Activated CD4-positive, alpha-beta T cell treated with anti-CD3 and anti-CD28 coated beads, Interleukin-2, amount 50 U/mL, for 48 hours (primary cell): ENCODE results near the gene GABPB1.

Experiments used
- DNase-seq, 2 experiments: peaks; one replicate each; pipeline ENCODE4 v3.0.0-alpha.2; 2020

Gene GABPB1

DNA sequence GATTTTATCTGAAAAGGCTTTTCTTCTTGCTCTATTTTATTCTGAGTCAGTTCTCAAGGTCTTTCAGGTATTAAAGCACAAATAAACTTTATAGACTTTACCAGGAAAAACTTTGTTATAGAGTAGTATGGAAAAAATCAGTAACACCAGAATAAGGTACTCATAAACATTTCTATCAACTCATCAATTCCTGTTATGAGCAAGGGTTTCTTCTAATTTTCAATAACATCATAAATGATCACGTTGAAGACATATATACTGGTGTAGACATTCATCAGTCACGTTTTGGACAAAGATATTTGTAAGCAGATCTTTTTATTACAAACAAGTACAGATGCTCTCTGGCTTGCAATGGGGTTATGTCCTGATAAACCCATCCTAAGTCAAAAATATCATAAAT lies 79.9 kb downstream of the GABPB1 start:
- no peak for DNase-seq

DNA sequence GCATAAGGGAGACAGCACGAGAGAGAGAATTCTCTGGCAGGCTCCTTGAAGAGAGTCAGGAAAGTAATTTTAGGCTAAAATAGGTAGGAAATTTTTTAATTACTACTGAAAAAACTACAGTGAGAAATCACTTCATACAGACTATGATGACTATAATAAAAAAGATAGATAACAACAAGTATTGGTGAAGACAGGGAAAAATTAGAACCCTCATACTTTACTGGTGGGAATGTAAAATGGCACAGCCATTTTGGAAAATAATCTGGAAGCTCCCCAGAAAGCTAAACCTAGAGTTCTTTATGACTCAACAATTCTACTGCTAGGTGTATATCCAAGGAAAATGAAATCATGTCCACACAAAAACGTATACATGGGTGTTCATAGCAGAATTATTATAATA lies 87.4 kb downstream of the GABPB1 start:
- no peak for DNase-seq

DNA sequence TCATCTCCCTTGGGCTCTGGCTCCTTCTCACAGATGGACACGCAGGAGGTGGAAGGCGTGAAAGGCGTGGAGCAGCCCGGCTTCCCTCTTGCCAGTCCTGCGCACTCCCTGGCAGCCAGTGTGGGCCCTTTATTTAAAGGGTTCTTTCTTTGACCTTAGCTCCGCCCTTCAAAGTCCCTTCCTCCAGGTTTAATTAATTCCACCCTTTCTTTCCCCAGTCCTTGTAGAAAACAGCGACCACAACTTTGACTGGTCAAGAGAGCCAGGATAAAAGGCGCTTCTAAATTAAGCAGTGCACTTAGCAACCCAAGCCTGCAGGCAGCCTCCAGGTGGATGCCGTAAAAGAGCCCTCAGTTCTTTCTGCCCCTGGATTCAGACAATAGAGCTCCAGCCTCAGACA lies 89.4 kb downstream of the GABPB1 start, which contains the start of gene HDC:
Gene HDC, minus strand, starts transcription at position 107 of the 400 bp plus-strand sequence. Its CDS starts 103 bp downstream, at position 4.
- no peak for DNase-seq

DNA sequence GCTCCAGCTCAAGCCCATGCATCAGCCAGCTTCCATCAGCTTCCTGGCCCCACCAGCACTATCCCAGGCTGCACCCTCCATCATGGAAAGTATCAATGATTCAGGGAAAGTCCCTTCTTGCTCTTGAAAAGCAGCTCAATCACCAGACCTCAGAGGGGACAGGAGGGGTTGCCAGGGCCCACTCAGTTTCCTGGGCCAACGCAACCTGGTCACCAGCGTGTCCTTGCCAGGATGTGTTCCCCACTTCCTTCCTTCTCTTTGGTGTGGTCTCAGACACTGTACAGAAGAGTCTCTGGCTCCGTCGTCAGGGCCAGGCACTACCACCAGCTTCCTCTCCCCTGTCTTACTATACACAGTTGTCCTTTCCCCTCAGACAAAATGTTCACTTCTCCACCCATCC lies 92.5 kb downstream of the GABPB1 start:
- peak; percentile 48 to 67 for DNase-seq

DNA sequence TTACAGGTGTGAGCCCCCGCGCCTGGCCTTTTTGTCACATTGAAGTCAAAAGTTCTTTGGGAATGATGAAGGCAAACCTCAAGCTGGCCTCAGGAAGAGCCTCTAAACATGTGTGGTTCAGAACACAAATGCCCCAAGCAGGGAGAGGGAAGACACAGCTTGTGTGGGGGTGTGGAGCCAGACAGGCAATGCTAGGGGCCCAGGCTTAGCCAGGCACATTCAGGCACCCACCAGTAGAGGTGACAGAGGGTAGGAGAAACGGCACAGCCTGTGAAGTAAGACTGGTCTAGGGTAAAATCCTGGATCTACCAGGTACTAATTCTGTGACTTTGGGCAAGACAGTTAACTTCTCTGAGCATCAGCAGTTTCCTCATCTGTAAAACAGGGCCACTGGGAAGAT lies 93.0 kb downstream of the GABPB1 start:
- DNase-seq = peak in 1 of 2 experiments; percentile 26

DNA sequence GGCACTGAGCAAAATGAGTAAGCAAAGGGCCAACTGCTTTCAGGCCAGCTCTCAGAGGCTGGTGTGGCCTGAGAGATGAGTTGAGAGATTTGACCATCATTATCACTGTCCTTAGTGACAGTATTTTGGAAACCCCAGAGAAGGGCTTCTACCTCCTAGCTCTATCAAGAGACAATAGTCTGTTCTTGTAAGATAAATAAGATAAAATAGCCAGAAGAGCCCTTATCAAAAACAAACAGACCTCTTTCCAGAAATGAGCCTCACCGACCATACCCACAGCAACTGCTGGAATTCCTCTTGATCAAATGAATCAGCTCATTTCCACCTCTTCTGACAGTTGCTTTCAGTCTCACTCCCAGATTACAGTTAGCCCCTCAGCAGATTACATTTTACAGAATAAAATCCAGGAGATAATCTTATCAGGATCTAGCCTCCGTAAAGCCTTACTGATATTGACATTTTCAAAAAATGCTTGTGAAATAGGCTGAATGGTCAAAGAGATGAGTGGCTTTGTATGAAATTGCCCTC lies 94.0 kb downstream of the GABPB1 start:
- DNase-seq = no peak

DNA sequence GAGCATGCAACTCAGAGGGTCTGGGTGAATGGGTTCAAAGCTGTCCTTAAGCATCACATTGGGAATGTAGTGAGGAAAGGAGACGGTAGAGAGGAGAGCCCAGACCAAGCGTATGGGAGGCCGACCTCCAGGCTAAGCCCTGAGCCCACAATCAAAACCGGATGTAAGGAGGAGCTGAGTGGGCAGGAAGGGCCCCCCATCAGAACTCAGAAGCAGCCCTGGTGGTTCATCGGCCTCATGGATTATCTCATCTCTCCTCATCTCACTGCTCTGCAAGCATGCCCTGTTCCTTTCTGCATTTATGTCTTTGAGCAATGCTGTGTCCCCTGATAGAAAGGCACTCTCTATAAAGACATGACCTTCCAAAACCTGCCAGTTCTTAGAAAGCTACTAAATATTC lies 95.7 kb downstream of the GABPB1 start:
- DNase-seq = no peak

DNA sequence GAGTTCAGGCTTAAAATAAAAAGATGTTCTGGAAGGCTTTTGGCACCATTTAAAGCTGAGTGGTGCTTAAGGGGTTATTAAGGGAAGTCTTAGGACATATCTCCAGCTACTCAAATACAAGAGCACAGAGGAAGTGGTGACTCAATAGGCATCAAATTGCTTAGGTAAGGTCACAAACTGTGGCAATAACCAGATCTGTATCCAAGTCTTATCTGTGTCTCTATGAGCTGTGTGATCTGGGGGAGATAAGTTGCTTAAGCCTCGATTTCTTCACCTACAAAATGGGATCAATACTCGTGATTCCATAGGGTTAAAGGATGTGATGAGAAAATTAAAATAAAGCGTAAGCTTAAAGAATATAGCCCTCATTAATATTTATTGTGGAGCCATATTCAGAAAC lies 97.1 kb downstream of the GABPB1 start:
- DNase-seq = no peak

DNA sequence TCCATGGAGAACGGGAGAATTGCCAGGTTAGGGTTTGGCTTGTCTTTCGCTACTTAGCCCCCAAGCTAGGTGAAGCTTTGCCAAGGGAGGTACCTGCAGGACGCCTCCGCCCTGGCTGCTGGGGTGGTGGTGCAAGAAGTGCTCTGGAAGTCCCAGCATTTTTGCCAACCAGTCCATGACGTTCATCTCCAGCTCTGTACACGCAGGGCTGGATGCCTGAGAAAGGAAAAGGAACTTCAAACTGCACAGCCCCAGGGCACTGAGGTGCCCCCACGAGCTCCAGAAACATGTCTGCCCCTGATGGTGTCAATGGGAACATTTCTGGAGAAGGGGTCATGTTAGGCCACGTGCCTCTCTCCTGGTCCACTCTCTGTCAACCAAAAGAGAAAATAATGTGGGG lies 97.7 kb downstream of the GABPB1 start:
- DNase-seq = no peak

DNA sequence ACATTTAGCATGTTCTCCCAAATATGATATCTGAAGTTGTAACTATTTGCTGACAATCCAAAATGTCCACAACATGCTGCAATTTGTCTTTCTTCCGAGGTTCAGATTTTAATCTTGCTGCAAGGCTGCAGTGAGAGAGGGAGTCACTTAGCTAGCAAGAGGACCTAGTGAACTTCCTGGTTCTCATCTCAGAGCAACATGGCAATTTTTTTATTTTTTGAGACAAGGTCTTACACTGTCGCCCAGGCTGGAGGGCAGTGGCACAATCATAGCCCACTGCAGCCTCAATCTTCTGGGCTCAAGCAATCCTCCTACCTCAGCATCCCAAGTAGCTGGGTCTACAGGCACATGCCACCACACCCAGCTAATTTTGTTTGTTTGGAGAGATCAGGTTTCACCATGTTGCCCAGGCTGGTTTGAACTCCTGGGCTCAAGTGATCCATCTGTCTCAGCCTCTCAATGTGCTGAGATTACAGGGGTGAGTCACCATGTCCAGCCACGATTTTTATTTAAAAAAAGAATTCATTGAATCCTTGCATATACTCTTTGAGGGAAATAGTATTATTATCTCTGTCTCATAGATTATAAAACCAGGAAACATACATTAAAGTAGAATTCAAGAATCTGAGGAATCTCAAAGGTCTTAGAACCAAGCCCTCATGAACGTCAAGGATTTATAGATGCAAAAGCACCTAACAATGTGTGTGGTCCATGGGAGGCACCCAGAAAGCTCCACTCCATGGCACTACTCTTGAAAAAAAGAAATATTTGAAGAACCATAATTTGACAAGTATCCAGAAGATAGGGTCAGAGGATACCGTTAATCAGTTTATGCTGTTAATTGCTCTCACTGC lies 98.6 kb downstream of the GABPB1 start:
- DNase-seq = no peak

DNA sequence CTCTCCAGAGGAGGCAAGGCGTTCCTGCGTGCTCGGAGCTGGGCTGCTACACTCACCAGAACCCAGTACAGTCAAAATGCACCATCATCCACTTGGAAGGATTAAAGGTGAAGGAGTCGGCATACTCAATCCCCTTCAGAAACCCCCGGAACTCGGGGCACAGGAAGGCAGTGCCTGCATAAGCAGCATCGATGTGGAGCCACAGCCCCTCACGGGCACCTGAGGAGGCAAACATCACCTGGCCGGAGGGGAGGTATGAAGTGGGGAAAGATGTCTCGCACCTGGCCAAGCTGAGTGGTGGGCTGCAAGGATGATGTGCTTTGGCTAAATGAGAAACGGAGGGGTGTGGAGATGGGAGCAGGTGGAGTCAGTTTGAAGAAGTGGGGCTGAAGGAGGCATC lies 102.4 kb downstream of the GABPB1 start:
- no peak for DNase-seq

DNA sequence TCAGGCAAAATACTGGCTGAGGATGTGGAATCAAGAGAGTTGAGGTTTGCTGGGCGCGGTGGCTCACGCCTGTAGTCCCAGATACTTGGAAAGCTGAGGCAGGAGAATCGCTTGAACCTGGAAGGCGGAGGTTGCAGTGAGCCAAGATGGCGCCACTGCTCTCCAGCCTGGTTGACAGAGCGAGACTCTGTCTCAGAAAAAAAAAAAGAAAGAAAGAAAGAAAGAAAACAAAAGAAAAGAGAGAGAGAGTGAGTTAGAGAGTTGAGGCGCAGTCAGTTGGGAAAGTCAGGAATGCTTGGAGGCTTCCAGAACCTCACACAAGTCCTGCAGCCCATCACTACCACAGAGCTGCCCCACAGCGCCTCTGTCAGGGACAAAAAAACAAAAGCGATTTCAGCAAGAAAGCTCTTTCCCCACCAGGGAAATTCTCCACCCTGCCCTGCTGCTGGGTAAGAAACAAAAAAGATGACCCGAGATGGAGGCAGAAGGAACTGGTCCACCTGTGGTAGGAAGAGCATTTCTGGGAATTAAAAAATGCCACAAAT lies 103.3 kb downstream of the GABPB1 start:
- no peak for DNase-seq

DNA sequence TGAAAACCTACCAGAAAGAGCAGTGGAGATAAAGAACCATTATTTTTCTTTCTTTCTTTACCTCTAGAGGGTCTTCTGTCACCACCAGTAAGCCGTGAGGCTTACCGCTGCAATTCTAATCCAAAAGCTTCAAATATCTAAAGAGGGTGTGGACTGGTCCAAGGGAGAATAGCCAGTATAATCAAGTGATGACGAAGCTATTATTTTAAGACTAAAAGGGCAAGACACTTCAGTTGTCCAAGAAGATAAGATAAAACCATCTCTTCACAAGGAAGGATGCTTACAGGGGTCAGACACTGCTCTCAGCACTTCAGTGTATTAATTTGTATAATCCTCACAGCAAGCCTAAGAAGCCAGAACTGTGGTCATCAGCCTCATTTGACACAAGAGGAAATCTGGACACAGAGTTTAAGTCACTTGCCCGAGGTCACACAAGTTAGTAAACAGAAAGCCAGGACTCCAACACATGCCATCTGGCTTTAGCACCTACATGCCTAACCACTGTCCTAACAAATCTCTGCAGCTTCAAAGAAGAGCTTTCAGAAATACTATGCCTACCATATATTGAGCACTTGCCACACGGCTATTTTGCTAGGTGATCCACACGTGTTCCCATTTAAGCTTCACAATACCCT lies 104.1 kb downstream of the GABPB1 start:
- DNase-seq = no peak

DNA sequence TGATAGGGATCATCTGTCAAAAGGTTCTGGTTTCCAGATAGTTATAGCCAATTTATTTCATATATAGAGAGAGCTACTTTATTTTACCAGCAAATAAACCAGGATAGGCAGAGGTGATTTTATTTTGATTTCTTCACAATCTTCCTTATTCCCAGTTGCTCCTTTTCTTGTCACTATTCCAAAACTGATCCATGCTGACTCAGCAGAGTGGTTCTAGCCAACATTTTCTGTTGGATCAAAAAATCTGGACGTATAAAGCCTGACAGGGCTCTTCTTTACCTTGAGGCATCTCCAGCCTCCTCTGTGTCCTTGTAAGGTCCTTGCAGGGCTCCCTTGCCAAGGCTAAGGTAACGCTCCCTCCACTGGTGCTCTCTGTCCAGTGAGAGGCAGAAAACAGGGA lies 105.3 kb downstream of the GABPB1 start:
- no peak for DNase-seq

DNA sequence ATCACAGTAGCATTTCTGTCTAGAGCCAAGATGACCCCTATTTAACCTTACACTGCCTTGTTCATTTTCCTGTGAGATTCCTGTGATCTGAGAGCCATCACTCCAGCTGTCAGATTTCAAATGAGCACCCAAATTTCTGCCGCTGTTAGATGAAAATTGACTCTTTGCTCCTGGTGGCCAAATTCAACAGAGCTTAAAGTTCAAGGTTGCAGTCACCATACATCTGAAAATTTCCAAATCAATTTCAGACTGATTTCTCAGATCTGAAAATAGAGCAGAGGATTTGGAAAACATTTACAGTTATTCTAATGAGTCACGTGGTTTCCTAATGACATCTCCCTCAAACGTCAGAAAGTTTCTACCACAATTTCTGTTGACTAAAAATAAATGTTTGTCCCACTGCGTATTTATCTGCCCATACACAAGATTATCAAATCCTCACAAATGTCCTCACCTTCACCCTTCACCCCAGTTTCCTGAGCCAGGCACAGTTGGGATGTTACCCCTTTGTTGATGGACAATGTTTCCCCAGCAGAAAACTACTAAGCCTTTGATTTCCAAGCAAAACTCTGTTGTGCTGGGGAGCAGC lies 105.9 kb downstream of the GABPB1 start:
- DNase-seq = no peak

DNA sequence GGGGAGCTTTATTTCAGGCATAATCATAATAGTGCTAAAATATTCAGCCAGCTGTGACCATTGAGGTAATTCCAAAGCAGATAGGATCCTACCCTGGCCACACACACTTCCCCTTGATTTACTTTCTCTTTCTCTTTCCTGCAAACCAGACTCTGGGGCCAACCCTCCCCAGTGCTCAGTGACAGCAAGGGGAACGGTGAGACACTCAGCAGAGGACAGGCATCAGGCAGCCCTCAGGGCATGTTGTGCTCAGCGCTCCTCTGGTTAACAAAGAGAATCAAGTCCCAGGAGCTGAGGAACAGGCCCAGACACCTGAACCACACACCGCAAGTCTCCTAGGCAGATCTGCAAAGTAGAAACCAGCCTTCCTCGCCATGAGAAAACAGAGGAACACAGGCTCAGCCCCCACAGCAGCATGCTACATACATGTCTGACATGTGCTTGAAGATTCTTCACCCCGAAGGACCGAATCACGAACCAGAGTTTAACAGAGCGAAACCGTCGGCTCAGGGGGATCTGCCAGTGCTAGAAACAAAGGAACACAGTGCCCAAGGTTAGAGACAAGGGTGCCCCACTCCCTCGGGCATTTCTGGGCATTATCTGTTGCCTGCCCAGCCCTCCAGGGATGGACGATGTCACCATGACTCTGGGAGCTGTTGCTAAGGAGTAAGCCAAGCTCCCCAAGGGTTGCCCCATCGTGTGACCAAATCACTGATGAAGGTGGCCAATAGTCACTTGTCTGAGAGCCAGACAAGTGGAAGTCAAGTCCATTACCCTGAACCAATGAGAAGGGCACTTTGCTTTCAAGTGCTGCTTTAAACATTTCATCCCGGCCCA lies 107.0 kb downstream of the GABPB1 start:
- peak; percentile 46 to 56 for DNase-seq

DNA sequence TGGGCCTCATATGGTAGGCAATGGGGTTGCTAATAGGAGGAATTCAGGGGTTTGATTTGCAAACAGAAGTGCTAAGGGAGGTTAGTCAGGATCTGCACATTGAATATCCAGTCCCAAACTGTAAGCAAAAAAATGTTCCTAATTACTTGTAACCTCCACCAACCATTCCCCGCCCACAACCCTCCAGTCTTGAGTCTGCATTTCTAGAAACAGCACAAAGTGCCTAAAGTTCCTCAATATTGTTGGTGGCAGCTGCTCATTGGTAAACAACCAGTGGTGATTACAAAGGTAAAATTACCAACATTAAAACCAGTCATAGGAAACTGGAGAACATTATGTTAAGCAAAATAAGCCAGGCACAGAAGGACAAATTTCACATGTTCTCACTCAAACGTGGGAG lies 108.4 kb downstream of the GABPB1 start:
- DNase-seq = no peak

DNA sequence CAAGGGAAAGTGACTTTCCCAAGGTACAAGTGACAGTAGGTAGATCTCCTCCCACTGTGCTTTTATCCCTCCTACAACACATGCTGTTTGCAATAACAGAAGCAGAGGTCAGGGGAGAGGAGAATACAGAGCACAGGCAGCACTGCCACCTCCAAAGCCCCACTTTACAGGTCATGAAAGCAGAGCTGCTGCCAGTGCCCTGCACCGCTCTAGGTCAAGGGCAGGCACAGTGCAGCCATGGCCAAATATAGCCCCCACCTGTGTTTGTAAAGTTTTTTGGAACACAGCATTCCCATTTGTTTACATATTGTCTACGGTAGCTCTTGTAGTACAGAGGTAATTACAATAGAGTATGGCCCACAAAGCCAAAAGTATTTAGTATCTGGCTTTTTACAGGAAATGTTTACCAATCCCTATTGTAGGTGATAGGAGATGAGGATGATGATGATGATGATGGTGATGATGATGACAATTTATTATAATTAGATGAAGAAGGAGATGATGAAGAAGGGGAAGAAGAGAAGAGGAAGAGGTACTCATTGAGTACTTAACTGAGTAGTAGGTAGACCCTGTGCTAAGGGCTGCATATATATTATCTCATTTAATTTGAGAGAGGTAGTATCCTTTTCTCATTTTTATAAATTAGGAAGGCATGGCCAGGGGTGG lies 109.9 kb downstream of the GABPB1 start:
- no peak for DNase-seq

DNA sequence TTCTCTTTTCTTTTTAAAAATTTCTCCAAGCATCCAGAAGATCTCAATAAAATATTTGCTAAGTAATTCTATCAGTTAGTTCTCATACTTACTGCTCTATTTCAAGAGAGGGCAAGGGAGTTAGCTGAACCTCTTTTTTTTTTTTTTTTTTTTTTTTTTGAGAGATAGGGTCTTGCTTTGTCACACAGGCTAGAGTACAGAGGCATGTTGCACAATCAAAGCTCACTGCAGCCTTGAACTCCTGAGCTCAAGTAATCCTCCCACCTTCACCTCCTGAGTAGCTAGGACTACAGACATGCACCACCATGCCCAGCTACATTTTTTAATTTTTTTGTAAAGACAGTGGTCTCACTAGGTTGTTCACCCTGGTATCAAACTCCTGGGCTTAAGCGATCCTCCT lies 110.8 kb downstream of the GABPB1 start:
- DNase-seq = no peak

DNA sequence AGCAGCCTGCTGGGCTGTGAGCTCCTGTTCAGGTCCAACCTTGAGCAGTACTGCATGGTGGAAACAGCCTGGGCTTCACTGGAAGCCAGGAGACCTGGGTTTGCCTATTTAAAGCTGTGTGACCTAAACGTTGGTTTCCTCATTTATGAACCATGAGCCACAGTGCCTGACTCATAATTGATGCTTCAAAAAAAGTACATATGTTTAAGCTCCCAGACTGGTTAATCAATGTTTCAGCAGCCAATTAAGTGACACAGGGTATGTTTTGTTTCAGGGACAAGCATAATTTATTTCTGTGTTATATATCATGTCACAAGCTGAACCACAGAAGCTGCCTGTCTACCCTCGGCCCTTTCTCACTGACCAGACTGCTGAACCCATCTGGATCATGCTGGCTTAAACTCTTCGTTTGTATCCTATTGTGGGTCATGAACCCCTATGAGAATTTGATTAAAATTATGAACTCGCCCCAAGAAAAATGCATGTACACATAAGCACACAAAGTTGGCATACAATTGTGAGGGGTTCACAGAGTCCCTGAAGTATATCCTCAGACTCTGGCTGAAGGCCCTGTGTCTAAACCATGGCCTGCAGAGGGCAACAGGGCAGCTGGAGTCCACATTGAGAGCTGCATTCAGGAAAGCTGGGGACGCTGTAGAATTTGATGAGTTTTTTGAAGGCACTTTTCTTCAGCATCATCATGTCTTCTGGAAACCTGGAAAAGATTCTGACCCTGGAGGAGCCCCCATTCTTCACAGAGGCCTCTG lies 113.1 kb downstream of the GABPB1 start:
- DNase-seq = no peak

DNA sequence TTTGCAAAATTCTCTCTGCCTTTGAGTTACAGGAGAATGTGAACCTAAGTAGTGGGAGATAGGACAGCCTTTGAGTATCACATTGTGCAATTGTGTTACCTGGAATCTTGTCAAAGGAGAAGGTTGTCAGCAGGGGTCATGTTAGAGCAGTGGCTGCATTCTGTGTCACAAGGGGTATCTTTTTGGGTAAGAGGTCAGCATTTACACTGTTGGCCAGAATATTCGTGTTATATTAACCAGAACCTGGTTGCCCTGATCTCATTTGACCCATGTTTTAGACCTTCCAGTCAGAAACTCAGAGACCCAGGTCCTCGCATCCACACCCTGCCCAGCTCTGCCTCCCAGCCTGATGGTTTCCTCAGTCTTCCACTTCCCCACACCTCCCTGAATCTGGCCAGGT lies 116.7 kb downstream of the GABPB1 start:
- no peak for DNase-seq
